Loucy (cell line): Measurements from ENCODE around the gene LRRC27.

ENCODE experiments used
- CTCF ChIP-seq: fragments of 200-600 bp; sonication (generic); conservative IDR thresholded peaks from 2 replicates; pipeline ENCODE4 v1.5.1; 2014; ENCODE audit warnings: mild to moderate bottlenecking, antibody characterized with exemption, low read length
- EZH2phosphoT487 ChIP-seq: fragments of 200-600 bp; IDR thresholded peaks from 2 replicates; pipeline ENCODE4 v1.6.1; 2018; ENCODE audit warnings: antibody characterized with exemption, mild to moderate bottlenecking, moderate library complexity, borderline replicate concordance

GRCh38 chr10:132334631-132335188 lies 2.7 kb downstream of the LRRC27 start:
- no peak for TF ChIP-seq CTCF
- no peak for TF ChIP-seq EZH2phosphoT487
